DMS153 treated with DMSO at 0.1 percent for 48 hours (cell line): Measurements from ENCODE around the gene EIF3D.
"Not testable (repeated sequence)": the region's sequence is repeated elsewhere in the genome, so short reads cannot be mapped to it uniquely, and the experiment has no call there.

ENCODE experiments used
- DNase-seq: peaks from one replicate; lab custom pipeline; 2025; ENCODE audit not compliant: unreplicated experiment; lab: John Stamatoyannopoulos, UW

The EIF3D gene

GRCh38 chr22:36550701-36551495 lies 21.9 kb upstream of the EIF3D start:
- DNase-seq = no peak

- DNase-seq = no peak
These were observed 20.1 kb upstream of the EIF3D start for GRCh38 chr22:36549033-36549432.

- DNase-seq = no peak
These were observed 19.6 kb upstream of the EIF3D start for GRCh38 chr22:36548606-36549005.

- DNase-seq = no peak
These were observed 18.0 kb upstream of the EIF3D start for GRCh38 chr22:36546932-36547331.

GRCh38 chr22:36546092-36546804 lies 17.3 kb upstream of the EIF3D start:
- peak; percentile 30 for DNase-seq

GRCh38 chr22:36544107-36544620 lies 15.2 kb upstream of the EIF3D start:
- DNase-seq = no peak

GRCh38 chr22:36541831-36542411 lies 13.0 kb upstream of the EIF3D start:
- peak; percentile 43 for DNase-seq

GRCh38 chr22:36540867-36541642 lies 12.1 kb upstream of the EIF3D start:
- no peak for DNase-seq

- DNase-seq = no peak
These were observed 9.6 kb upstream of the EIF3D start for GRCh38 chr22:36538529-36538928.

- DNase-seq = peak; percentile 84
These were observed 7.8 kb upstream of the EIF3D start for GRCh38 chr22:36536717-36537116.

GRCh38 chr22:36533320-36533719 lies 4.4 kb upstream of the EIF3D start:
- DNase-seq = not testable (repeated sequence)

GRCh38 chr22:36532466-36532865 lies 3.5 kb upstream of the EIF3D start:
- no peak for DNase-seq

GRCh38 chr22:36528341-36528740 lies 625 bp downstream of the EIF3D start:
- no peak for DNase-seq

- no peak for DNase-seq
These were observed 6.3 kb downstream of the EIF3D start for GRCh38 chr22:36522662-36523061.

GRCh38 chr22:36520423-36520822 lies 8.5 kb downstream of the EIF3D start:
- DNase-seq = no peak

- DNase-seq = not testable (repeated sequence)
These were observed 9.1 kb downstream of the EIF3D start for GRCh38 chr22:36519906-36520305.

- no peak for DNase-seq
These were observed 14.2 kb downstream of the EIF3D start for GRCh38 chr22:36514766-36515165.

- DNase-seq = no peak
These were observed 16.0 kb downstream of the EIF3D start for GRCh38 chr22:36512991-36513390.

GRCh38 chr22:36512333-36512732 lies 16.6 kb downstream of the EIF3D start:
- DNase-seq = no peak

GRCh38 chr22:36510966-36511881 lies 17.7 kb downstream of the EIF3D start:
- DNase-seq = no peak
